NCI-H446 treated with DMSO at 0.1 percent for 48 hours (cell line): Measurements from ENCODE around the gene MYDGF.
"Not testable (repeated sequence)": the region's sequence is repeated elsewhere in the genome, so short reads cannot be mapped to it uniquely, and the experiment has no call there.

Source experiments
- DNase-seq: peaks from one replicate; lab custom pipeline; 2025; lab: John Stamatoyannopoulos, UW

Gene MYDGF

GRCh38 chr19:4669723-4670480 lies at the start of gene MYDGF:
TSS of gene MYDGF (minus strand) at chr19:4670342. CDS start at chr19:4670334, 8 bp downstream.
- DNase-seq: peak; percentile 82

GRCh38 chr19:4719499-4719866 lies 49.3 kb upstream of the MYDGF start:
- no peak for DNase-seq

- no peak for DNase-seq
These were observed 48.0 kb upstream of the MYDGF start for GRCh38 chr19:4717966-4718701.

GRCh38 chr19:4717191-4717965 lies 47.2 kb upstream of the MYDGF start:
- no peak for DNase-seq

GRCh38 chr19:4715529-4716221 lies 45.5 kb upstream of the MYDGF start:
- DNase-seq: no peak

GRCh38 chr19:4715178-4715528 lies 45.0 kb upstream of the MYDGF start:
- DNase-seq: not testable (repeated sequence)

- DNase-seq: no peak
These were observed 43.9 kb upstream of the MYDGF start for GRCh38 chr19:4714016-4714415.

- no peak for DNase-seq
These were observed 43.3 kb upstream of the MYDGF start for GRCh38 chr19:4713384-4713951.

GRCh38 chr19:4712771-4713170 lies 42.6 kb upstream of the MYDGF start:
- no peak for DNase-seq

GRCh38 chr19:4711211-4711610 lies 41.1 kb upstream of the MYDGF start:
- no peak for DNase-seq

GRCh38 chr19:4710281-4710600 lies 40.1 kb upstream of the MYDGF start:
- DNase-seq: no peak

GRCh38 chr19:4709440-4710280 lies 39.5 kb upstream of the MYDGF start:
- DNase-seq: no peak

- no peak for DNase-seq
These were observed 38.0 kb upstream of the MYDGF start for GRCh38 chr19:4707956-4708650.

GRCh38 chr19:4707322-4707721 lies 37.2 kb upstream of the MYDGF start:
- no peak for DNase-seq

GRCh38 chr19:4705413-4706131 lies 35.4 kb upstream of the MYDGF start:
- no peak for DNase-seq

- DNase-seq: no peak
These were observed 34.2 kb upstream of the MYDGF start for GRCh38 chr19:4704317-4704673.

- DNase-seq: no peak
These were observed 33.7 kb upstream of the MYDGF start for GRCh38 chr19:4703671-4704316.

GRCh38 chr19:4702764-4703163 lies 32.6 kb upstream of the MYDGF start:
- no peak for DNase-seq

- no peak for DNase-seq
These were observed 31.4 kb upstream of the MYDGF start for GRCh38 chr19:4701557-4701956.

- no peak for DNase-seq
These were observed 30.5 kb upstream of the MYDGF start for GRCh38 chr19:4700693-4700970.
